Neutrophil (primary cell): ENCODE measurements around the gene RTP1.

Experiments
- H3K27ac ChIP-seq: fragments of 200-600 bp; sonication (generic); 2 replicates; pipeline ENCODE4 v1.5.1; 2016; ENCODE audit warnings: mild to moderate bottlenecking, moderate library complexity
- H3K27me3 ChIP-seq: fragments of 200-600 bp; sonication (generic); 2 replicates; pipeline ENCODE4 v1.6.0; 2016; ENCODE audit warnings: mild to moderate bottlenecking
- H3K36me3 ChIP-seq: fragments of 200-600 bp; sonication (generic); 2 replicates; pipeline ENCODE4 v1.5.1; 2017
- H3K4me1 ChIP-seq, 2 experiments: fragments of 200-600 bp in 1 of 2; sonication (generic) in 1 of 2; 1 replicate in 1 of 2; 2 replicates in 1 of 2; pipeline versions ENCODE4 v1.5.1 to v1.6.1; 2013 to 2016; ENCODE audit warnings: low read depth in 1 of 2, low read length in 1 of 2, mild to moderate bottlenecking in 1 of 2, moderate library complexity in 1 of 2; ENCODE audit not compliant: control insufficient read depth in 1 of 2, insufficient read depth in 1 of 2
- H3K4me3 ChIP-seq, 2 experiments: fragments of 200-600 bp in 1 of 2; sonication (generic) in 1 of 2; 1 replicate in 1 of 2; 2 replicates in 1 of 2; pipeline ENCODE4 v1.5.1; 2013 to 2016; ENCODE audit warnings: low read depth in 1 of 2, low read length in 1 of 2, mild to moderate bottlenecking in 1 of 2, moderate library complexity in 1 of 2
- H3K9me3 ChIP-seq: fragments of 200-600 bp; sonication (generic); 2 replicates; pipeline ENCODE4 v1.5.1; 2016
- TF ChIP-seq, protein P1 (sequence below): fragments of 200-600 bp; sonication (generic); IDR thresholded peaks from 2 replicates; pipeline ENCODE4 v1.5.1; 2016; ENCODE audit warnings: antibody characterized with exemption

Gene RTP1

DNA sequence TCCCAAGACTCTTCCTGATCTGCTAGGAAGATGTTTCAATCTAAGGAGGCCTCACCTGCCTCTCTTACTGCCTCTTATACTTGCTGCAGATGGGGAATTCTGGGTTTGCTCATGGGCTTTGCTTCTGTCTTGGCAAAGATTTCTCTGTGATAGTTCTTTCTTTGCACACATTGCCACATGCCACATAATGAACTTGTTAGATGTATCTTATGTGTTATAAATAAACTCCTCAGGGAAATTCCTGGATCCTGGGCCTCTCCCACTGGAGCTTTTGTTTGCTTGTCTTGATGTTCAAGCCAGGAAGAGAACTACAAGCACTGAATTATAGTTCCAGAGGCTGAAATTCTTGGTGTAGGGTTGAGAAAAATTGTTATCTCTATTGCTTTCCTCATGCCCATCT is 12.2 kb downstream of the RTP1 start:
- Histone ChIP-seq H3K9me3 (no peaks in the 10 kb centered on the region), H3K36me3 (no peaks in the 10 kb centered on the region), H3K27ac (no peak overlapping the region), H3K4me1 (no peaks in the 10 kb centered on the region), H3K4me3 (no peak overlapping the region), H3K27me3 (no peaks in the 10 kb centered on the region)
- TF ChIP-seq, protein P1, sequence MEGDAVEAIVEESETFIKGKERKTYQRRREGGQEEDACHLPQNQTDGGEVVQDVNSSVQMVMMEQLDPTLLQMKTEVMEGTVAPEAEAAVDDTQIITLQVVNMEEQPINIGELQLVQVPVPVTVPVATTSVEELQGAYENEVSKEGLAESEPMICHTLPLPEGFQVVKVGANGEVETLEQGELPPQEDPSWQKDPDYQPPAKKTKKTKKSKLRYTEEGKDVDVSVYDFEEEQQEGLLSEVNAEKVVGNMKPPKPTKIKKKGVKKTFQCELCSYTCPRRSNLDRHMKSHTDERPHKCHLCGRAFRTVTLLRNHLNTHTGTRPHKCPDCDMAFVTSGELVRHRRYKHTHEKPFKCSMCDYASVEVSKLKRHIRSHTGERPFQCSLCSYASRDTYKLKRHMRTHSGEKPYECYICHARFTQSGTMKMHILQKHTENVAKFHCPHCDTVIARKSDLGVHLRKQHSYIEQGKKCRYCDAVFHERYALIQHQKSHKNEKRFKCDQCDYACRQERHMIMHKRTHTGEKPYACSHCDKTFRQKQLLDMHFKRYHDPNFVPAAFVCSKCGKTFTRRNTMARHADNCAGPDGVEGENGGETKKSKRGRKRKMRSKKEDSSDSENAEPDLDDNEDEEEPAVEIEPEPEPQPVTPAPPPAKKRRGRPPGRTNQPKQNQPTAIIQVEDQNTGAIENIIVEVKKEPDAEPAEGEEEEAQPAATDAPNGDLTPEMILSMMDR = no peak

DNA sequence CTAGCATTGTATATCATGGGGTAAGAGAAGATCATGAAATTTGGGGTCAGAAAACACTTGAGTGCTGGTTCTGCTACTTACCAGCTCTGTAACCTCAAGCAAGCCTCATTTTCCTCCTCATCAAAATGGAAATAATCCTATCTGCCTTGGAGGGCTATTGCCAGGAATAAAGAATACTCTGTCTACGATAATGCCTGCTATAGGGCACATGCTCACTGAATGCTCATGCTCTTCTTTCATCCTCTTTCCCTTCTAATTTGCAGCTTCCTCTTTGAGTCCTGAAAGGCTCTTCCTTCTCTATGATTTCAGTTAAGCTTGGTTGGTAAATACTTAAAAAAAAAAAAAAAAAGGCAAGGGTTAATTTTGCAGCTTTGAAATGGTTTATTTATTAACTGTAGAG is 12.8 kb downstream of the RTP1 start:
- no peak overlapping the region for H3K27ac ChIP-seq
- no peaks in the 10 kb centered on the region for H3K4me1 ChIP-seq
- no peak overlapping the region for H3K4me3 ChIP-seq
- H3K36me3 ChIP-seq = no peaks in the 10 kb centered on the region
- TF ChIP-seq, protein P1 = no peak
- no peaks in the 10 kb centered on the region for H3K9me3 ChIP-seq
- no peaks in the 10 kb centered on the region for H3K27me3 ChIP-seq

DNA sequence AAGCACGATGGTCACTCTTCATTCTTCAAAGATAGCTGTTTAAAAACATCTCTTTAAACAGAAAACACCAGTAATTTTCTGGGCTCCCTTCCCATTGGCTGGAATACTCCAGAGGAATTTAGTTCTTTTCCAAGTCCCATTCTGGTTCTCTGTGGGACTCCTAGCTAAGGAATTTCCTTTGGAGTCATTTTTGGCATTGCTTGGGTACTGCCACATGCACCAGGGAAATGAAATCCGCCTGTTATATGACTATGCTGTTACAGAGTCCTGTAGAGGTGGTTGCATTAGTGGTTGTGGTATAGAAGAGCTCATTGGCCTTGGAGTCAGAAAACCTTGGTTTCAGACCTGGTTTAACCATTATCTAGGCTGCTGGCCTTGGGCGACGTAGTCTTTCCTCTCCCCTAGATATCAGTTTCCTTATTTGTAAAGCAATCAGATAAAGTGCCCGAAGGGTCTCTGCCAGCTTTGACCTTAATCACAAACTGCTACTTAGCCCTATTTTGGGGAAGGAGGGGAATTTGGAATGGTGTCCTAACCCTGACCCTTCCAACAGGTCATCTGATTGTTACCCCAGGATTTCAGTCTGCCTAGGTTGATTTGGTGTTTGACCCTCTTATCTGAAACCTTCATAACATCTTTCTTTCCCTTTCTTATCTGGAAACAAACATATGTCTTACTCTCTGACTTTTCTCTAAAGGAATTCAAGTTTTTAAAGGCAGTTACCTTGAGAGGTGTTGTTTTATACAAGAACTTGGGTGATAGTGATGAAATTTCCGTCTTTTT is 13.4 kb downstream of the RTP1 start:
- H3K9me3 ChIP-seq = no peaks in the 10 kb centered on the region
- H3K4me3 ChIP-seq = no peak overlapping the region
- TF ChIP-seq, protein P1 = no peak
- no peak overlapping the region for H3K27ac ChIP-seq
- no peaks in the 10 kb centered on the region for H3K4me1 ChIP-seq
- no peaks in the 10 kb centered on the region for H3K27me3 ChIP-seq
- no peaks in the 10 kb centered on the region for H3K36me3 ChIP-seq

- Histone ChIP-seq H3K36me3 (no peaks in the 10 kb centered on the region), H3K4me1 (no peaks in the 10 kb centered on the region), H3K27me3 (no peaks in the 10 kb centered on the region), H3K4me3 (no peak overlapping the region), H3K27ac (no peak overlapping the region), H3K9me3 (no peaks in the 10 kb centered on the region)
- TF ChIP-seq, protein P1 = no peak
These were observed 14.4 kb downstream of the RTP1 start for GRCh38 chr3:187211532-187212195.

- Histone ChIP-seq H3K36me3 (no peaks in the 10 kb centered on the region), H3K27ac (no peak overlapping the region), H3K4me1 (no peaks in the 10 kb centered on the region), H3K9me3 (no peaks in the 10 kb centered on the region), H3K27me3 (no peaks in the 10 kb centered on the region), H3K4me3 (no peak overlapping the region)
- TF ChIP-seq, protein P1 = no peak
These were observed 14.9 kb downstream of the RTP1 start for GRCh38 chr3:187212196-187212545.
